ENCODE results near the gene WDR11. TPM values are rescaled to one million over a fixed set of nuclear protein-coding genes. Genes with fewer than 3 reads are reported as not detected.

Gene WDR11
- total and polyA plus RNA-seq, 9 of the 15 experiments (the other 6 are each of a cell fraction or from before 2014, with no cell fraction given): 12.4 to 50.7 (median 23.6) TPM

DNA sequence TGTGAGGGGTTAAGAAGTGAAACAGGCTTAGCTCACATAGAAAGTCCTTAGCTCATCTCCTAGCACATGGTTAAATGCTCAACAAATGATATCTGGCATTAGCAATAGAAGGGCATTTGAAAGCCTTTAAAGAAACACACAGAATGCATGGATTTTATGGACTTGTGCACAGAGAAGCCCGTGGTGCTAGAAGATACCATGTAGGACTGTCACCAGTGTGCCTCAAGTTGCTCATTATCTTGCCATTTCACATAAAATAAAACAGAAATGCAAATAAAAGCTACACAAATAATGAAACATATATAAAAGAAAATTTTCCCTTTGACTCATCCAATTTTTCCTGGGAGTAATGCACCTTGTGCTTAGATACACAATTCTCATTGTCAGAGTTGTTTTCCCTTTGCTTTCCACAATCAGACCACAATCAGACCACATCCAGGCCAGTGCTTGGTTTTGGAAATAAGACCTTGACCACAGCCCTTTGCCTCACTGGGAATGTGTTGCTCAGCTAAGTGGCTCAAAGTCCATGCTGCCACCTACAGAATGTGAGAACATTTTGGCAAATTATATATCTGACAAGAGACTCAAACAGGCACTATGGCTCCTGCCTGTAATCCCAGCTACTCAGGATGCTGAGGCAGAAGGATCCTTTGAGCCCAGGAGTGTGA is 9.5 kb upstream of the WDR11 start (continued):
- TF ChIP-seq, protein P1, sequence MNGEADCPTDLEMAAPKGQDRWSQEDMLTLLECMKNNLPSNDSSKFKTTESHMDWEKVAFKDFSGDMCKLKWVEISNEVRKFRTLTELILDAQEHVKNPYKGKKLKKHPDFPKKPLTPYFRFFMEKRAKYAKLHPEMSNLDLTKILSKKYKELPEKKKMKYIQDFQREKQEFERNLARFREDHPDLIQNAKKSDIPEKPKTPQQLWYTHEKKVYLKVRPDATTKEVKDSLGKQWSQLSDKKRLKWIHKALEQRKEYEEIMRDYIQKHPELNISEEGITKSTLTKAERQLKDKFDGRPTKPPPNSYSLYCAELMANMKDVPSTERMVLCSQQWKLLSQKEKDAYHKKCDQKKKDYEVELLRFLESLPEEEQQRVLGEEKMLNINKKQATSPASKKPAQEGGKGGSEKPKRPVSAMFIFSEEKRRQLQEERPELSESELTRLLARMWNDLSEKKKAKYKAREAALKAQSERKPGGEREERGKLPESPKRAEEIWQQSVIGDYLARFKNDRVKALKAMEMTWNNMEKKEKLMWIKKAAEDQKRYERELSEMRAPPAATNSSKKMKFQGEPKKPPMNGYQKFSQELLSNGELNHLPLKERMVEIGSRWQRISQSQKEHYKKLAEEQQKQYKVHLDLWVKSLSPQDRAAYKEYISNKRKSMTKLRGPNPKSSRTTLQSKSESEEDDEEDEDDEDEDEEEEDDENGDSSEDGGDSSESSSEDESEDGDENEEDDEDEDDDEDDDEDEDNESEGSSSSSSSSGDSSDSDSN (IDR thresholded peaks at IDR 0.05; ENCODE audit: borderline replicate concordance in 1 of 2, low read depth in 2 of 2, low read length in 2 of 2): no peak
- TF ChIP-seq, protein P2, sequence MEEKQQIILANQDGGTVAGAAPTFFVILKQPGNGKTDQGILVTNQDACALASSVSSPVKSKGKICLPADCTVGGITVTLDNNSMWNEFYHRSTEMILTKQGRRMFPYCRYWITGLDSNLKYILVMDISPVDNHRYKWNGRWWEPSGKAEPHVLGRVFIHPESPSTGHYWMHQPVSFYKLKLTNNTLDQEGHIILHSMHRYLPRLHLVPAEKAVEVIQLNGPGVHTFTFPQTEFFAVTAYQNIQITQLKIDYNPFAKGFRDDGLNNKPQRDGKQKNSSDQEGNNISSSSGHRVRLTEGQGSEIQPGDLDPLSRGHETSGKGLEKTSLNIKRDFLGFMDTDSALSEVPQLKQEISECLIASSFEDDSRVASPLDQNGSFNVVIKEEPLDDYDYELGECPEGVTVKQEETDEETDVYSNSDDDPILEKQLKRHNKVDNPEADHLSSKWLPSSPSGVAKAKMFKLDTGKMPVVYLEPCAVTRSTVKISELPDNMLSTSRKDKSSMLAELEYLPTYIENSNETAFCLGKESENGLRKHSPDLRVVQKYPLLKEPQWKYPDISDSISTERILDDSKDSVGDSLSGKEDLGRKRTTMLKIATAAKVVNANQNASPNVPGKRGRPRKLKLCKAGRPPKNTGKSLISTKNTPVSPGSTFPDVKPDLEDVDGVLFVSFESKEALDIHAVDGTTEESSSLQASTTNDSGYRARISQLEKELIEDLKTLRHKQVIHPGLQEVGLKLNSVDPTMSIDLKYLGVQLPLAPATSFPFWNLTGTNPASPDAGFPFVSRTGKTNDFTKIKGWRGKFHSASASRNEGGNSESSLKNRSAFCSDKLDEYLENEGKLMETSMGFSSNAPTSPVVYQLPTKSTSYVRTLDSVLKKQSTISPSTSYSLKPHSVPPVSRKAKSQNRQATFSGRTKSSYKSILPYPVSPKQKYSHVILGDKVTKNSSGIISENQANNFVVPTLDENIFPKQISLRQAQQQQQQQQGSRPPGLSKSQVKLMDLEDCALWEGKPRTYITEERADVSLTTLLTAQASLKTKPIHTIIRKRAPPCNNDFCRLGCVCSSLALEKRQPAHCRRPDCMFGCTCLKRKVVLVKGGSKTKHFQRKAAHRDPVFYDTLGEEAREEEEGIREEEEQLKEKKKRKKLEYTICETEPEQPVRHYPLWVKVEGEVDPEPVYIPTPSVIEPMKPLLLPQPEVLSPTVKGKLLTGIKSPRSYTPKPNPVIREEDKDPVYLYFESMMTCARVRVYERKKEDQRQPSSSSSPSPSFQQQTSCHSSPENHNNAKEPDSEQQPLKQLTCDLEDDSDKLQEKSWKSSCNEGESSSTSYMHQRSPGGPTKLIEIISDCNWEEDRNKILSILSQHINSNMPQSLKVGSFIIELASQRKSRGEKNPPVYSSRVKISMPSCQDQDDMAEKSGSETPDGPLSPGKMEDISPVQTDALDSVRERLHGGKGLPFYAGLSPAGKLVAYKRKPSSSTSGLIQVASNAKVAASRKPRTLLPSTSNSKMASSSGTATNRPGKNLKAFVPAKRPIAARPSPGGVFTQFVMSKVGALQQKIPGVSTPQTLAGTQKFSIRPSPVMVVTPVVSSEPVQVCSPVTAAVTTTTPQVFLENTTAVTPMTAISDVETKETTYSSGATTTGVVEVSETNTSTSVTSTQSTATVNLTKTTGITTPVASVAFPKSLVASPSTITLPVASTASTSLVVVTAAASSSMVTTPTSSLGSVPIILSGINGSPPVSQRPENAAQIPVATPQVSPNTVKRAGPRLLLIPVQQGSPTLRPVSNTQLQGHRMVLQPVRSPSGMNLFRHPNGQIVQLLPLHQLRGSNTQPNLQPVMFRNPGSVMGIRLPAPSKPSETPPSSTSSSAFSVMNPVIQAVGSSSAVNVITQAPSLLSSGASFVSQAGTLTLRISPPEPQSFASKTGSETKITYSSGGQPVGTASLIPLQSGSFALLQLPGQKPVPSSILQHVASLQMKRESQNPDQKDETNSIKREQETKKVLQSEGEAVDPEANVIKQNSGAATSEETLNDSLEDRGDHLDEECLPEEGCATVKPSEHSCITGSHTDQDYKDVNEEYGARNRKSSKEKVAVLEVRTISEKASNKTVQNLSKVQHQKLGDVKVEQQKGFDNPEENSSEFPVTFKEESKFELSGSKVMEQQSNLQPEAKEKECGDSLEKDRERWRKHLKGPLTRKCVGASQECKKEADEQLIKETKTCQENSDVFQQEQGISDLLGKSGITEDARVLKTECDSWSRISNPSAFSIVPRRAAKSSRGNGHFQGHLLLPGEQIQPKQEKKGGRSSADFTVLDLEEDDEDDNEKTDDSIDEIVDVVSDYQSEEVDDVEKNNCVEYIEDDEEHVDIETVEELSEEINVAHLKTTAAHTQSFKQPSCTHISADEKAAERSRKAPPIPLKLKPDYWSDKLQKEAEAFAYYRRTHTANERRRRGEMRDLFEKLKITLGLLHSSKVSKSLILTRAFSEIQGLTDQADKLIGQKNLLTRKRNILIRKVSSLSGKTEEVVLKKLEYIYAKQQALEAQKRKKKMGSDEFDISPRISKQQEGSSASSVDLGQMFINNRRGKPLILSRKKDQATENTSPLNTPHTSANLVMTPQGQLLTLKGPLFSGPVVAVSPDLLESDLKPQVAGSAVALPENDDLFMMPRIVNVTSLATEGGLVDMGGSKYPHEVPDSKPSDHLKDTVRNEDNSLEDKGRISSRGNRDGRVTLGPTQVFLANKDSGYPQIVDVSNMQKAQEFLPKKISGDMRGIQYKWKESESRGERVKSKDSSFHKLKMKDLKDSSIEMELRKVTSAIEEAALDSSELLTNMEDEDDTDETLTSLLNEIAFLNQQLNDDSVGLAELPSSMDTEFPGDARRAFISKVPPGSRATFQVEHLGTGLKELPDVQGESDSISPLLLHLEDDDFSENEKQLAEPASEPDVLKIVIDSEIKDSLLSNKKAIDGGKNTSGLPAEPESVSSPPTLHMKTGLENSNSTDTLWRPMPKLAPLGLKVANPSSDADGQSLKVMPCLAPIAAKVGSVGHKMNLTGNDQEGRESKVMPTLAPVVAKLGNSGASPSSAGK (IDR thresholded peaks at IDR 0.05): no peak
- TF ChIP-seq PRPF4 (IDR thresholded peaks at IDR 0.05; ENCODE audit: insufficient read depth, low read depth, low read length, poor library complexity, severe bottlenecking) (no peak), ZNF707 (CRISPR knock-in tag; conservative IDR thresholded peaks at IDR 0.05) (no peak), LARP7 (IDR thresholded peaks at IDR 0.05) (no peak), HEY1 (CRISPR knock-in tag; IDR thresholded peaks at IDR 0.05; ENCODE audit: borderline replicate concordance) (no peak), C11orf30 (IDR thresholded peaks at IDR 0.05; ENCODE audit: low read depth) (no peak), CBX5 (IDR thresholded peaks at IDR 0.05; ENCODE audit: borderline replicate concordance, low read depth) (no peak), TRIM24 (IDR thresholded peaks at IDR 0.05) (no peak), KLF13 (tag; IDR thresholded peaks at IDR 0.05; ENCODE audit: borderline replicate concordance, low read depth) (no peak)

All from K562 (cell line).